HG03060 (cell line): Measurements from ENCODE around the gene PRRC2A.
A peak's percentile ranks its signal among the peaks of the same experiment; 100 is the strongest.

Source experiments
- ATAC-seq: cut with Tn5 transposase; IDR thresholded peaks from one replicate; pipeline ENCODE4 v1.9.1; 2021; ENCODE audit warnings: low read depth, moderate number of reproducible peaks; ENCODE audit not compliant: unreplicated experiment

Gene PRRC2A

DNA sequence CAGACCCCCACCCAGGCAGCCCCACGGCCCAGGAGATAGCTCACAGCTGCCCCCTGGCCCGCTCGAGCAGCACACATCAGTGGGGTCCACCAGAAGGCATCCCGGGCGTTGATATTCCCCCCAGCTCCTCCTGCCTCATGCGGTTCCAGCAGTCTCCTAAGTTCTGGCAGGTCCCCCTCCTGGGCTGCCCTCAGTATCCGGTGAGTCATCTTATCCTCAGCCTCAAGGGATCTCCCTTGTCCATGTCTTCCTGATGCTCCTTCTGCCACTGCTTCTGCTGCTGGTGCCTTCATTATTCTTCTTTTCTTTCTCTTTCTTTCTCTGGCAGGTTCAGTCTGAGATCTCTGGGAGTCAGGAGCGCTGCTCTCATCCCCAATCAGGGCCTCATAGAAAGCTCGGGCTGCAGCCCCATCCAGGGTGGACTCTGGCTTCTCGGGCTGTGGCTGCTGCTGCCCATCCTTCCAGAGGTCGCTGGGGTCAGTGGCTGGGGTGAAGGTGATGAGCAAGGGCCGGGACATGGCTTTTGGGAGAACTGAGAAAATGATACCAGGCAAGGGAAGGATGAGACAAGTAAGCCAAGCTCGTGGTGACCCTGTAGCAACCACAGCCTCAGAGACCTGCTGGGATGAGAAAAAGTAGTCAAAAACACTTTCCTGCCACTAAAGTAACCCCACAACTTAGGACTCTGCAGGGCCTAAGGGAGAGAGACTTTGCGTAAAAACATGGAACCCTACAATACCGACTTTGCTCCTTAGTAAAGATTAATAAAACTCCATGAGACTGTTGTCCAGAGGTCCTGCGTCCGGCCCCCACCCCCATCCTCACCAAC is 43.7 kb downstream of the PRRC2A start:
- ATAC-seq: no peak

DNA sequence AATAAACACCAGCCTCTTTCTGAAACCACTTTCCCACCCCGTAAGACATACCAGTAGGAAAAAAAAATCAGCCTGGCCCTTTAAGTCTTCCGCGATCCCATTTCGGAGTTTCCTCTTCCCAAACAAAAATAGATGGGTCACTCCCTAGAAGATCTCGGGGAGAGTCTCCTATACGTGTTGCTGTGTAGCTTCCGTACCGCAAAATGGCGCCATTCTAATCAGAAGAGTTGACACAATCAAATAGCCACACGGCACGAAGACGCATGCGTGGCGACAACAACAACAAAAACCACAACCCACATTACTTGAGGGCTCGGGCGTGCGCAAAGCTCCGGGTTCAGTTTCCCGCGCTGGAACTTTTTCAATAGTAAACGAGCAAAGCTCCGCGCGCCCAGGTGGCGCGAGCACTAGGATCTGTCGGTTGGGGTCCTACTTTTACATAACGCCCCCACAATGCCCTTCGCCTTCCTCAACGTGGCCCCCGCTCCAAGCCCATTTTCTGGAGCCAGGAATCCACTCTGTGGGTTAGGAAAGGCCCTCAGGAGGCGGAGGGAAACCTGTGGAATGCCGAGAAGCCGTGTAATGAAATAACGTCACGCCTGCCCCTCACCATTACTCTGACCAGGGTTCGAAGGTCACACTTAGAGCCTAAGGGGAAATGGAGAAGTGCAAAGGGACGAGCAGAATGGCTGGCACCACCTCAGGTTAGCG is 44.4 kb downstream of the PRRC2A start, which contains the start of gene GPANK1:
Gene GPANK1, minus strand, starts transcription at position 208 of the 711 bp plus-strand sequence. CDS start 519 bp downstream, outside the sequence.
- ATAC-seq: peak; percentile 38

DNA sequence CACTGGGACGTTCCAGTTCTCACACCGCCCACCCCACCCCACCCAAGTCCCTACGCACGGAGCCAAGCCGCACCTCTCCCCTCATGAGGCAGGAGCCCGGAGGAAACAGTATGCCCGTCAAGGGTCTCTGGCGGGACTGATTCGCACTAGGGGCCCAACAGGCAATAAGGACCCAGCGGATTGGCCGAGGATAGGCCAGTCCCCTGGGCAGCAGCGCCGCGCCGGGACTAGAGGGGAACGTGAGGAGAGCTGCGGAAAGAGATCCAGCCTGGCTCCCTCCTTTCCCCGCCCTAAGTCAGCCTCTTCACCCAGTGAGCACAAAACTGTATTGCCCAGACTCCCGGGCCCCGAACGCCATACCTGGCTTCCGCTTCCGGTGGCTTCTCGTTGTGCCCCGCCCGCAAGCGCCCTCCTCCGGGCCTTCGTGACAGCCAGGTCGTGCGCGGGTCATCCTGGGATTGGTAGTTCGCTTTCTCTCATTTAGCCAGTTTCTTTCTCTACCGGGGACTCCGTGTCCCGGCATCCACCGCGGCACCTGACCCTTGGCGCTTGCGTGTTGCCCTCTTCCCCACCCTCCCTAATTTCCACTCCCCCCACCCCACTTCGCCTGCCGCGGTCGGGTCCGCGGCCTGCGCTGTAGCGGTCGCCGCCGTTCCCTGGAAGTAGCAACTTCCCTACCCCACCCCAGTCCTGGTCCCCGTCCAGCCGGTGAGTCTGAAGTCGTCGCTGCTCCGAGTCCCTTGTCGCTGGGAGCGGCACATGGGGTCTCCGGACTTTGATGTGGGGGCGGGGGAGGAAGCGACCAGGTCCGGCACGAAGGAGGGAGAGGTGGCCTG is 45.2 kb downstream of the PRRC2A start, which contains the start of gene CSNK2B:
Gene CSNK2B, plus strand, starts transcription at position 580 of the 836 bp plus-strand sequence. CDS start 752 bp downstream, outside the sequence.
- peak; percentile 72 for ATAC-seq

DNA sequence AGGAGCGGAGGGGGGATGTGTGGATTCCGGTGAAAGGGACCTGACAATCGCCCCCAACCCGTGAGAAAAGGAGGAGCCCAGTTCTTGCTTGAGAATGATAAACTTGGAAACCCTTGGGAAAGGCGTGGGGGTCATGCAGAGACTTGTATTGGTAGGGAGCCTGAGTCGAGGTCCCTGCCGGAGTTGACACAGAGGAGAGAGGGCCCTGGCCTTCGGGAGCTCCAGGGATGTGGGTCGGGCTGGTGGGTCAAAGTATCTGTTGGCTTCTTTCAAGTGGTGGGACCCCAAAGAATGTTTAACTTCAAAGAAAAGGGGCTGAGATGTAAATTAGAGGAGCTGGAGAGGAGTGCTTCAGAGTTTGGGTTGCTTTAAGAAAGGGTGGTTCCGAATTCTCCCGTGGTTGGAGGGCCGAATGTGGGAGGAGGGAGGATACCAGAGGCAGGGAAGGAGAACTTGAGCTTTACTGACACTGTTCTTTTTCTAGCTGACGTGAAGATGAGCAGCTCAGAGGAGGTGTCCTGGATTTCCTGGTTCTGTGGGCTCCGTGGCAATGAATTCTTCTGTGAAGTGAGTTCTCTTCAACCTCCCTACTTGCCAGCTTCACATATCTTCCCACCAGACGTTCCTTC is 45.9 kb downstream of the PRRC2A start:
- ATAC-seq: no peak

DNA sequence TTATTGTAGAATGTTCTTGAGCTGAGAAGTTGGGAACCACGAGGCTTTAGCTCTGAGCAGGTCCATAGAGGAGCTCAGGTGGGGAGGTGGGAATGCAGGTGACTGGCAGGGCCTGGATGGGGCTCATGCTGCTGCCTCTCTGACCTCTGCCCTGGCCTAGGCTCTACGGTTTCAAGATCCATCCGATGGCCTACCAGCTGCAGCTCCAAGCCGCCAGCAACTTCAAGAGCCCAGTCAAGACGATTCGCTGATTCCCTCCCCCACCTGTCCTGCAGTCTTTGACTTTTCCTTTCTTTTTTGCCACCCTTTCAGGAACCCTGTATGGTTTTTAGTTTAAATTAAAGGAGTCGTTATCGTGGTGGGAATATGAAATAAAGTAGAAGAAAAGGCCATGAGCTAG is 49.2 kb downstream of the PRRC2A start, which contains the start of gene LY6G5B:
Gene LY6G5B, plus strand, starts transcription at position 301 of the 400 bp plus-strand sequence. CDS start 975 bp downstream, outside the sequence.
- no peak for ATAC-seq

DNA sequence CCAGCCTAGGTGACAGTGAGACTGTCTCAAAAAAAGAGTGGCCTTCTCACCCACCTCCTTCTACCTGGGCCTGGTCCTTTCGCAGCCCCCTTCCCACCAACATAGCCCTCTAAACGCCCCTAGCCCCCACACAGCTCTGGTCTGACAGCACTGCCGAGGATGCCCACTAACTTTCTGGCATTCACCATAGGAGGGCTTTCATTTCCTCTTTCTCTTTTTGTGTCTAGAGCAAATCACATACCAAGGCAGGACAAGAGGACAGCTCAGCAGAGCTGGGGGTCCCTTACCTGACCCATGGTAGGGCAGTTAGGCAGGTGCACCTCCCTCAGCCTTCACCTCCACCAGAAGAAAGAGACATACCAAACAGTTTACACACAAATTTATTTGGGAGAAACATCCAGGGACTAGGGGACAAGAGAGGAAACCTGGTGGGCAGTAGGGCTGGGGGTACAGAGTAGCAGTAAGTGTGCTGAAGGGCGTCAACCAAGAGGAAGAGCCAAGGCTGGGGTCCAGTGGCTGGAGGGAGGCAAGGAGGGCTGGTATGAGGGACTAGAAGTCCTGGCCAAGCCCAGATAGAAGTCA is 55.9 kb downstream of the PRRC2A start:
- ATAC-seq: no peak

DNA sequence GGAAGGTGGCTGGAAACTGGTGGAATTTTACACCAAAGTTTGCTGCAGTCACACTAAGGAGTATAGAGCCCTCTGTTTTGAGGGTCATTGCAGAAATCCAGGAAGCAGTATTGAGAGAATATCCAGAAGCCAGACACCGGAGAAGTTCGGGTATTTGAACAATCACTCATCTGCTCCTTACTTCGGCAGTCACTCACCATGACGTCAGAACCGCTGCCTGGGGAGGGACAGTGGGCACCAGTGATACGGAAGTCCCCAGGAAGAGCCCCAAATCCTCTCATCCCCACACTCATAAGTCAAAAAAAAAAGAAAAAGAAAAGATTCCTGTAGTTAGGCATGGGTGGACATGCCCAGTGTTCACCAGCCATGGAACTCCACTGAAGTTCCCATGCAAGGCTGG is 56.4 kb downstream of the PRRC2A start:
- ATAC-seq: no peak

DNA sequence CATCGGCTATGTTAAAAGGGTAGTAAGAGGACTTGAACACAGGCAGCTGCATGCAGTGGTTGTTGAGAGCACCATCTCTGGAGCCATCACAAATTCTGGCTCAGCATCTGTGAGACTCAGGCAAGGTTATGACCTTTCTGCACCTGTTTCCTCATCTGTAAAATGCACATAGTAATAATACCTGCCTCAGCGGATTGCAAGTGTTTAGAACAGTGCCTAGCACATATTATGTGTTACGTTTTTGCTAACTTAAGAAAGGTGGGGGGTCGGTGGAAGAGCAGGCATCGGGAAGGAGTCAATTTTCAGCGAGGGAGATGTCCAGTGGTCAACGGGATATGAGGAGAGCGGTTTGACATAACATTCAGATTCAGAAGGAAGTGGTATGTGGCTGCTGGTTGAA is 57.4 kb downstream of the PRRC2A start:
- no peak for ATAC-seq

DNA sequence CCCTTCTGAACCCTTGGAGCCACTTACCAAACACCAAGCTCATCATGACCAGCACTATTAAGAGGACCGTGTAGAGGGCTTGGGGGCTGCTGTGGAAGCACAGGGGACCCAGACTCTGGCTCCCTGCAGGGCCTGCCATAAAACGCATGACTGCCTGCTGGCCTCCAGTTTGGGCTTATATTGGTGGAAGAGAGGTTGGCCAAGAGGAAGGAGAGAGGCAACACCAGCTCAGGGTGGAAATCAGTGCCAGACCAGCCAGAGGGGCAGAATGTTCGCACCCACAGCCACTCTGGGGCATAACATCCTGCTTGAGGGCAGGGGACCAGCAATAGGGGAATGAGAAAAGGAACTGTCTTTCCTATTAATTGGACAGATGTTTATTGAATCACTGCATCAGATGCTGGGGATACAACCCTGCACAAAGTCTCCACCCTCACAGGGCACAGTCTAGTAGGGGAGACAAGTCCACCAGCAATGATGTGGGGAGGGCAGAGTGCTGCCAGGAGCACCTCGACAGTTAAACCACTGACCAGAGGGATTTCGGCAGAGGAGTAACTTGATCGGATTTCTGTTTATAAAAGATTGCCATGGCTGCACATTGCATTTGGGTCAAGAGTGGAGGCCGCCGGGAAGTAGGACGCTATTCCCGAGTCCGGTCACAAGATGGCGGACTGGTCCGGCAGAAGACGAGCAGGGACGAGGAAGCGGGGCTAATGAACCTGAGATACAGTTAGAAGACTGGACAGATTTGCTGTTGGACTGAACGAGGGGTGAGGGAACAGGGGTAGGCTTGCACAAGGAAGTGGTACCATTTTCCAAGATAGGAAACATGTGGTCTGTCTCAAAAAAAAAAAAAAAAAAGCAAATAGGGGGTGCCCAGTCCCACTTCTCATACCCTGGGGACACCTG is 60.0 kb downstream of the PRRC2A start, which contains the start of gene LY6G5C:
Gene LY6G5C, minus strand, starts transcription at position 842 of the 909 bp plus-strand sequence. Its CDS starts 694 bp downstream, at position 148.
- no peak for ATAC-seq

DNA sequence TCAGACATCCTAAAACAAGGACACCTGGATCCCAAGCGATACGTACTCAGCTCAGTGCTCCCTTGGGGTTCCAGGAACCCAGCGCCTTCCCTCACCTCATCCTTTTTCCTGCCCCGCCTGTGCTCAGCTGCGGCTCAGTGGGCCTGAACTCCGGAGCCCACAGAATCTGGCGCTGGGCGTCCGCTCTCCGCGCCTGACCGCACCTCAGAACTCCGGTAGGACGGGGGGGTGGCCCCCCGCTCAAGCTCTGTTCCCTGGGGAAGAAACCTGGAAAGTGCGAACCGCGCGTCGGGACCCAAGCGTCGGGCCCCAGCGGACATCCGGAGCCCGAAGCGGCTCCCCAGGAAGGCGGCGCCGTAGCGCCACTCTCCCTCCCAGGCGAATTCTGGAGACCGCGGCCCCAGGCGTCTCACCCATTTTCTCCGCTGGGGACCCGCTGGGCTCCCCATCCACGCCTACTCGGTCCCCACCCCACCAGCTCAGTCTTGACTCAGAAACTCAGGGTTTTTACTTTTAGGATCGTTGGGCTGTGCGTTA is 60.7 kb downstream of the PRRC2A start:
- no peak for ATAC-seq

DNA sequence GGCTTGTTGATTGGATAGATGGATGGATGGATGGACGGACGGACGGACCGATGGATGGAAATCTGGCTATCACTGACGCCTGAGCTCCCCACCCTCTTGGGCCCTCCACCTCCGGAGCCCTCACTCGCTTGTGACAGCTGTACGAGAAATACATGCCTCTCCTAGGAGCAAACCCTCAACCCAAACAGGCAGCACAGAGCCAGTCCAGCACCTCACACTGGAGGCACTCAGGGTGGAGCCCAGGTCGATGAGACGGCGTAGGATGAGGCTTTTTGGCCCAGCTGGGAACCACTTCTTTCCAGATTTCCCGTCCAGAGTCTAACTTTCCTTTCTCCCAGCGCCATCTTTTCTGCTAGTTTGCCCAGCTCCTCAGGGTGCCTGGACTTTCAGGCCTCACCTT is 63.1 kb downstream of the PRRC2A start:
- no peak for ATAC-seq

DNA sequence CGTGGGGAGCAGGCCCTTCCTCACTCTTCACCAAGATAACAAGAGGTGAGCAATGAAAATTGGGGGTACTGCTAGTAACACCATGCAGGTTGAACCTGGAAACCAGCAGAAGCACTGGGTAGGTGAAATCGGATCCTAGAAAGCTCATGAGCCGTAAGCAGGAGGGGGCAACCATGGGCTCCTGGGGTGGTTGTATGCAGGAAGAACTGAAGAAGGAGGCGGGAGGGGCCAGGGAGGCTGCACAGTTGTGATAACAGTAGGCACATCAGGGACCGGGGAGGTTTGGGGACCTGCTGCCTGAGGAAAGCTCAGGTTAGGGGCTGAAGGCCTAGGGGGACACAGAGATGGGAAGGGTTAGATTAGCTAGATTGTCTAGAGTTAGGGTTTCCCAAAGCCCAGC is 66.0 kb downstream of the PRRC2A start:
- ATAC-seq: no peak

DNA sequence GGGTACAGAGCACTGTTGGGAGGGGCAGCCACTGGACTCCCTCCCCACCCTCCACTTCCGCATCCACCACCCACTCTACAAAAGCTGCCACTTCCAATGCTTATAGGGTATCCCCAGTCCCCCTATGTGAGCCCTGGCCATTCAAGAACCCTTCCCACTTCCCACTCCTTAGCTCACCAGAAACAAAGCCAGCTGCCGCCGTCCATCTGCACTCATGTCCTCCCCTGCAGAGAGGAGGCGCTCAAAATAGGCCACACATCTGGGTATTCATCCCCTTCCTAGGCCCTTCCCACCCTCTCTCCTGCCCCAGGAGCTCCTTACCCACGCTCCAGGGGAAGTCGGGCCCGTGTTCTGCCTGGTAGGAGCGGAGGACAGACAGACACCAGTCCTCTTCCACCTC is 66.8 kb downstream of the PRRC2A start:
- no peak for ATAC-seq
